ENCODE data around the gene TMEM215. TPM values are rescaled to one million over a fixed set of nuclear protein-coding genes. Genes with fewer than 3 reads are reported as not detected.
"Not testable (repeated sequence)": the region's sequence is repeated elsewhere in the genome, so short reads cannot be mapped to it uniquely, and the experiment has no call there.

The TMEM215 gene
- total and polyA plus RNA-seq, 2 experiments from 2014 or later, result 0.79 to 1.2 TPM

DNA sequence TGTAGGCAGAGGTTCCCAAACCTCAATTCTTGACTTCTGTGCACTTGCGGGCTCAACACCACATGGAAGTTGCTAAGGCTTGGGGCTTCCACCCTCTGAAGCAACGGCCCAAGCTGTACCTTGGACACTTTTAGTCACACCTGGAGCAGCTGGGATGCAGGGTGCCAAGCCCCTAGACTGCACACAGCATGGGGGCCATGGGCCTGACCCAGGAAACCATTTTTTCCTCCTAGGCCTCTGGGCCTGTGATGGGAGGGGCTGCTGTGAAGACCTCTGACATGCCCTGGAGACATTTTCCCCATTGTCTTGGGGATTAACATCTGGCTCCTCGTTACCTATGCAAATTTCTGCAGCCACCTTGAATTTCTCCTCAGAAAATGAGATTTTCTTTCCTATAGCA, 12.7 kb downstream of the TMEM215 start:
- peaks cover 22% of the 10 kb centered on the region for H3K36me3 Mint-ChIP-seq (ENCODE audit: low read depth)
- H3K9me2 ChIP-seq (ENCODE audit: insufficient read depth), result peaks cover 13% of the 10 kb centered on the region; the same call in 1 of the 2 replicates
- ATAC-seq; H4K20me1 ChIP-seq (replicated peaks; ENCODE audit: insufficient read depth); H3K27me3 Mint-ChIP-seq (ENCODE audit: insufficient read depth, low read depth, poor library complexity); H3K79me2 ChIP-seq (replicated peaks; ENCODE audit: insufficient read depth); H3K4me3 ChIP-seq; H3K36me3 ChIP-seq (ENCODE audit: insufficient read depth); H3K27ac ChIP-seq (ENCODE audit: low read depth); H3K4me2 ChIP-seq; H3K4me1 Mint-ChIP-seq; DNase-seq (ENCODE audit: low spot score); H3K27ac Mint-ChIP-seq; H3K4me1 ChIP-seq (ENCODE audit: insufficient read depth); H3F3A ChIP-seq (replicated peaks; ENCODE audit: low read depth); H3K4me3 Mint-ChIP-seq; H3K27me3 ChIP-seq (ENCODE audit: insufficient read depth); H2AFZ ChIP-seq: not testable (repeated sequence)
- H3K9me3 Mint-ChIP-seq, result peaks cover 48% of the 10 kb centered on the region

- H3K4me1 ChIP-seq (ENCODE audit: insufficient read depth), result no peaks in the 10 kb centered on the region
- H3K36me3 Mint-ChIP-seq (ENCODE audit: low read depth), result peaks cover 7% of the 10 kb centered on the region
- no peak for ATAC-seq
Measured at GRCh38 chr9:32801530-32801929, 18.2 kb downstream of the TMEM215 start.

More at GRCh38 chr9:32801530-32801929, 18.2 kb downstream of the TMEM215 start:
- Histone ChIP-seq H3K27me3 (ENCODE audit: insufficient read depth) (no peaks in the 10 kb centered on the region), H3K9me2 (ENCODE audit: insufficient read depth) (no peaks in the 10 kb centered on the region), H3K36me3 (ENCODE audit: insufficient read depth) (no peaks in the 10 kb centered on the region), H3K4me3 (no peak overlapping the region), H4K20me1 (replicated peaks; ENCODE audit: insufficient read depth) (no peaks in the 10 kb centered on the region), H2AFZ (no peak overlapping the region), H3K79me2 (replicated peaks; ENCODE audit: insufficient read depth) (no peaks in the 10 kb centered on the region), H3F3A (replicated peaks; ENCODE audit: low read depth) (no peaks in the 10 kb centered on the region), H3K27ac (ENCODE audit: low read depth) (no peak overlapping the region), H3K4me2 (no peak overlapping the region)
- Mint-ChIP-seq H3K4me3 (no peak overlapping the region), H3K9me3 (peaks cover 24% of the 10 kb centered on the region), H3K4me1 (no peaks in the 10 kb centered on the region), H3K27ac (no peak overlapping the region), H3K27me3 (ENCODE audit: insufficient read depth, low read depth, poor library complexity) (no peaks in the 10 kb centered on the region)
- DNase-seq (ENCODE audit: low spot score), result no peak
- TF ChIP-seq ZNF114 (CRISPR knock-in tag; IDR thresholded peaks at IDR 0.05), result no peak
- TF ChIP-seq POLR2AphosphoS5 (IDR thresholded peaks at IDR 0.05; ENCODE audit: low read depth), result no peak
- no peak for TF ChIP-seq ETS1 (IDR thresholded peaks at IDR 0.05)
- TF ChIP-seq STAT1 (IDR thresholded peaks at IDR 0.05; ENCODE audit: unreplicated experiment), result no peak
- no peak for TF ChIP-seq EZH2phosphoT487 (IDR thresholded peaks at IDR 0.05; ENCODE audit: unreplicated experiment)
- TF ChIP-seq REST (IDR thresholded peaks at IDR 0.05; ENCODE audit: unreplicated experiment), result no peak

Measured in GM23338 (cell line).